Measurements from ENCODE around the gene DLGAP1.

DLGAP1 gene

GRCh38 chr18:3920832-3921231, 534.3 kb downstream of the DLGAP1 start:
- no peak for DNase-seq

- DNase-seq: no peak
Measured at GRCh38 chr18:3919396-3920061, 535.6 kb downstream of the DLGAP1 start.

- no peak for DNase-seq
Measured at GRCh38 chr18:3916082-3916481, 539.0 kb downstream of the DLGAP1 start.

- no peak for DNase-seq
Measured at GRCh38 chr18:3914833-3915610, 540.1 kb downstream of the DLGAP1 start.

GRCh38 chr18:3914109-3914508, 541.0 kb downstream of the DLGAP1 start:
- no peak for DNase-seq

GRCh38 chr18:3912705-3913104, 542.4 kb downstream of the DLGAP1 start:
- DNase-seq: no peak

- no peak for DNase-seq
Measured at GRCh38 chr18:3911413-3911812, 543.7 kb downstream of the DLGAP1 start.

GRCh38 chr18:3910512-3910911, 544.6 kb downstream of the DLGAP1 start:
- no peak for DNase-seq

GRCh38 chr18:3907955-3908354, 547.2 kb downstream of the DLGAP1 start:
- DNase-seq: no peak

- no peak for DNase-seq
Measured at GRCh38 chr18:3906116-3906750, 548.9 kb downstream of the DLGAP1 start.

GRCh38 chr18:3903337-3903736, 551.8 kb downstream of the DLGAP1 start:
- DNase-seq: no peak

GRCh38 chr18:3902676-3903075, 552.4 kb downstream of the DLGAP1 start:
- DNase-seq: no peak

GRCh38 chr18:3901811-3902210, 553.3 kb downstream of the DLGAP1 start:
- DNase-seq: no peak

- DNase-seq: no peak
Measured at GRCh38 chr18:3901042-3901441, 554.1 kb downstream of the DLGAP1 start.

GRCh38 chr18:3900327-3900726, 554.8 kb downstream of the DLGAP1 start:
- DNase-seq: no peak

GRCh38 chr18:3898861-3899613, 556.1 kb downstream of the DLGAP1 start:
- DNase-seq: no peak

- no peak for DNase-seq
Measured at GRCh38 chr18:3892152-3892551, 563.0 kb downstream of the DLGAP1 start.

GRCh38 chr18:3891245-3891644, 563.9 kb downstream of the DLGAP1 start:
- no peak for DNase-seq

- no peak for DNase-seq
Measured at GRCh38 chr18:3889803-3890202, 565.3 kb downstream of the DLGAP1 start.

- DNase-seq: no peak
Measured at GRCh38 chr18:3889121-3889520, 566.0 kb downstream of the DLGAP1 start.

- DNase-seq: no peak
Measured at GRCh38 chr18:3886575-3887322, 568.4 kb downstream of the DLGAP1 start.

GRCh38 chr18:3885209-3885792, 569.8 kb downstream of the DLGAP1 start:
- peak; percentile 53 for DNase-seq

Data from COR-L47 (cell line).